Natural killer cell (primary cell): ENCODE data around the gene CDSN. TPM values are rescaled to one million over a fixed set of nuclear protein-coding genes. Genes with fewer than 3 reads are reported as not detected.
A peak's percentile ranks its signal among the peaks of the same experiment; 100 is the strongest.

Source experiments
- ATAC-seq, 3 donors: fragments of 150-1000 bp in 2 of 3; fragments of 200-7000 bp in 1 of 3; cut with Tn5 transposase; 1 replicate in 1 of 3; 2 replicates in 2 of 3; pipeline ENCODE4 v1.10.0; 2021; ENCODE audit warnings: mild to moderate bottlenecking in 2 of 3, moderate library complexity in 2 of 3
- DNase-seq, 2 donors: peaks; one replicate each; pipeline versions ENCODE4 v3.0.0 to v3.0.0-alpha.2; 2013 to 2021; ENCODE audit warnings: mixed read lengths in 1 of 2
- H3K27ac ChIP-seq: one replicate; pipeline ENCODE4 v1.5.1; 2013; ENCODE audit warnings: mild to moderate bottlenecking, low read length
- H3K27me3 ChIP-seq: one replicate; pipeline ENCODE4 v1.6.1; 2013; ENCODE audit warnings: low read length; ENCODE audit not compliant: control insufficient read depth, insufficient read depth
- H3K36me3 ChIP-seq: one replicate; pipeline ENCODE4 v1.6.1; 2013; ENCODE audit warnings: low read length; ENCODE audit not compliant: control insufficient read depth, insufficient read depth
- H3K4me1 ChIP-seq: one replicate; pipeline ENCODE4 v1.6.1; 2013; ENCODE audit warnings: low read length; ENCODE audit not compliant: control insufficient read depth, insufficient read depth
- H3K4me3 ChIP-seq: one replicate; pipeline ENCODE4 v1.5.1; 2013; ENCODE audit warnings: low read length
- H3K9me3 ChIP-seq: one replicate; pipeline ENCODE4 v1.6.1; 2013; ENCODE audit warnings: low read length; ENCODE audit not compliant: control insufficient read depth, insufficient read depth
- H3K27ac Mint-ChIP-seq, 2 donors: one replicate each; pipeline ENCODE4 v1.8.0; 2022; ENCODE audit warnings: mild to moderate bottlenecking in 2 of 2, mixed read lengths in 2 of 2, moderate library complexity in 1 of 2
- H3K27me3 Mint-ChIP-seq, 2 donors: one replicate each; pipeline ENCODE4 v1.8.0; 2022; ENCODE audit warnings: low read depth in 2 of 2, mixed read lengths in 2 of 2
- H3K36me3 Mint-ChIP-seq: one replicate; pipeline ENCODE4 v1.8.0; 2022; ENCODE audit warnings: mixed read lengths
- H3K4me1 Mint-ChIP-seq, 2 donors: one replicate each; pipeline ENCODE4 v1.8.0; 2022; ENCODE audit warnings: mixed read lengths in 2 of 2
- H3K4me3 Mint-ChIP-seq: one replicate; pipeline ENCODE4 v1.8.0; 2022; ENCODE audit warnings: mild to moderate bottlenecking, moderate library complexity, mixed read lengths
- H3K9me3 Mint-ChIP-seq, 2 donors: one replicate each; pipeline ENCODE4 v1.8.0; 2022; ENCODE audit warnings: mixed read lengths in 2 of 2
- WGBS: methylation state at CpG from one replicate; pipeline ENCODE4 v1.1.7; 2013; ENCODE audit warnings: missing lambda C conversion rate; ENCODE audit not compliant: insufficient coverage; 5-methylcytosine and 5-hydroxymethylcytosine counted together
- intact Hi-C: fragments of 100-400 bp; cut with micrococcal nuclease; formaldehyde crosslinking; loops from one replicate; pipeline ENCODE4 v1.14.2; 2022
- total RNA-seq, 4 donors: library from RNA; stranded (reverse); fragments of 120-200 nt in 1 of 4; gene quantifications; one replicate each; pipeline versions ENCODE4 v1.2.3 to v1.2.4, GENCODE V29; 2013 to 2022
- TF ChIP-seq, protein P1 (sequence below): fragments of 200-600 bp; IDR thresholded peaks from one replicate; pipeline ENCODE4 v1.8.0; 2022; ENCODE audit warnings: antibody characterized with exemption

CDSN gene
- total RNA-seq, 3 donors from 2014 or later (not counting 1 experiment from before 2014, with no cell fraction given), result not detected

DNA sequence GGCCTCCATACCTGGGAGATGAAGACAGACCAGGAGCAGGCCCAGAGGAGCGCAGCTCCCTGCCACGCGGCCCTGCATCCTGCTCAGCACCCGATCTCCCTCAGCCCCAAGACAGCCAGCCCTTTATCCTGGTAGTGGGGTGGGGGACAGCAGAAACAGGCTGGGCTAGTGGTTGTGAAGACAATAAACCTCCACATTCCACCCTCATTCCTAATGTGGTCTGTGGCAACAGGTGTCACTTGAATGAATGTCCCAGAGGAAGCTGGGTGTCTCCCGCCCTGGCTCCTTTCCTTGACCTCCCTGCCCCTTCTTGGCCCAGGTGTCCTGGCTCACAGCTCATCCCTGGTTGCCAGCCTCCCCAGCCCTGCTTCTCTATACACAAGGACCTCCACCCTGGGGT is 7.8 kb downstream of the CDSN start, which contains the start of gene C6orf15:
C6orf15 (minus strand) TSS at position 98 of the 400 bp plus-strand sequence; CDS start at position 78, 20 bp downstream.
- Histone ChIP-seq H3K4me3 (no peak within 1 kb of the TSS), H3K36me3 (no peaks in the 10 kb centered on the region), H3K27ac (no peak within 1 kb of the TSS), H3K9me3 (no peaks in the 10 kb centered on the region), H3K27me3 (no peaks in the 10 kb centered on the region), H3K4me1 (no peaks in the 10 kb centered on the region)
- Mint-ChIP-seq H3K27ac (peak within 1 kb of the TSS in 1 of 2 donors; percentile 15), H3K4me3 (no peak within 1 kb of the TSS), H3K27me3 (peaks cover 23 to 47% of the 10 kb centered on the region in 2 donors), H3K4me1 (no peaks in the 10 kb centered on the region), H3K36me3 (no peaks in the 10 kb centered on the region), H3K9me3 (no peaks in the 10 kb centered on the region)
- no peak for ATAC-seq
- DNase-seq, result no peak
- TF ChIP-seq, protein P1, sequence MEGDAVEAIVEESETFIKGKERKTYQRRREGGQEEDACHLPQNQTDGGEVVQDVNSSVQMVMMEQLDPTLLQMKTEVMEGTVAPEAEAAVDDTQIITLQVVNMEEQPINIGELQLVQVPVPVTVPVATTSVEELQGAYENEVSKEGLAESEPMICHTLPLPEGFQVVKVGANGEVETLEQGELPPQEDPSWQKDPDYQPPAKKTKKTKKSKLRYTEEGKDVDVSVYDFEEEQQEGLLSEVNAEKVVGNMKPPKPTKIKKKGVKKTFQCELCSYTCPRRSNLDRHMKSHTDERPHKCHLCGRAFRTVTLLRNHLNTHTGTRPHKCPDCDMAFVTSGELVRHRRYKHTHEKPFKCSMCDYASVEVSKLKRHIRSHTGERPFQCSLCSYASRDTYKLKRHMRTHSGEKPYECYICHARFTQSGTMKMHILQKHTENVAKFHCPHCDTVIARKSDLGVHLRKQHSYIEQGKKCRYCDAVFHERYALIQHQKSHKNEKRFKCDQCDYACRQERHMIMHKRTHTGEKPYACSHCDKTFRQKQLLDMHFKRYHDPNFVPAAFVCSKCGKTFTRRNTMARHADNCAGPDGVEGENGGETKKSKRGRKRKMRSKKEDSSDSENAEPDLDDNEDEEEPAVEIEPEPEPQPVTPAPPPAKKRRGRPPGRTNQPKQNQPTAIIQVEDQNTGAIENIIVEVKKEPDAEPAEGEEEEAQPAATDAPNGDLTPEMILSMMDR, result no peak
- intact Hi-C loops, result no loop called here
- WGBS, result 80% methylated on average over 4 of the region's 5 CpGs

DNA sequence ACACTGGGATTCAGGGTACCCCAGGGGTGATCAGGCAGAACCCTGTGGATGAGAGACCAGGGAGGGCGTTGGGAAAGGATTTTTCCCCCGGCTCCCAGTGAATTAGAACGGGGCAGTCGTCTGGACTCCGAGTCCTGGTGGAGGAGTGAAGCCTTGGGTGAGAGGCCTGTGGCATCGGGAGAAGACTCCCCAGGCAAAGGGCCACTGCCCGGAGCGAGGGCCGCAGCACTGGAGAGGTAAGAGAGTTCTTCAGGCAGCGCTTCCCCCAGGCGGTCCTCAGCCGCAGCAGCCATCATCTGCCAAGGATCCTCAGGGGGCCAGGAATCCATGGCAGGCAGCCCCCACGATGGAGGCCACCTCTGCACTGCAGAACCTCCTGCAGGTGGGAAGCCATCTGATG is 8.5 kb downstream of the CDSN start:
- Mint-ChIP-seq H3K27me3 (peaks cover 21 to 45% of the 10 kb centered on the region in 2 donors), H3K9me3 (no peaks in the 10 kb centered on the region), H3K27ac (no peak overlapping the region), H3K4me1 (no peaks in the 10 kb centered on the region), H3K4me3 (no peak overlapping the region), H3K36me3 (no peaks in the 10 kb centered on the region)
- no peaks in the 10 kb centered on the region for H3K36me3 ChIP-seq
- intact Hi-C loops, result no loop called here
- DNase-seq, result no peak
- ATAC-seq, result no peak
- no peaks in the 10 kb centered on the region for H3K4me1 ChIP-seq
- no peaks in the 10 kb centered on the region for H3K27me3 ChIP-seq
- TF ChIP-seq, protein P1, result no peak
- no peak overlapping the region for H3K27ac ChIP-seq
- H3K4me3 ChIP-seq, result no peak overlapping the region
- 90% methylated on average over 13 of the region's 13 CpGs for WGBS
- H3K9me3 ChIP-seq, result no peaks in the 10 kb centered on the region

DNA sequence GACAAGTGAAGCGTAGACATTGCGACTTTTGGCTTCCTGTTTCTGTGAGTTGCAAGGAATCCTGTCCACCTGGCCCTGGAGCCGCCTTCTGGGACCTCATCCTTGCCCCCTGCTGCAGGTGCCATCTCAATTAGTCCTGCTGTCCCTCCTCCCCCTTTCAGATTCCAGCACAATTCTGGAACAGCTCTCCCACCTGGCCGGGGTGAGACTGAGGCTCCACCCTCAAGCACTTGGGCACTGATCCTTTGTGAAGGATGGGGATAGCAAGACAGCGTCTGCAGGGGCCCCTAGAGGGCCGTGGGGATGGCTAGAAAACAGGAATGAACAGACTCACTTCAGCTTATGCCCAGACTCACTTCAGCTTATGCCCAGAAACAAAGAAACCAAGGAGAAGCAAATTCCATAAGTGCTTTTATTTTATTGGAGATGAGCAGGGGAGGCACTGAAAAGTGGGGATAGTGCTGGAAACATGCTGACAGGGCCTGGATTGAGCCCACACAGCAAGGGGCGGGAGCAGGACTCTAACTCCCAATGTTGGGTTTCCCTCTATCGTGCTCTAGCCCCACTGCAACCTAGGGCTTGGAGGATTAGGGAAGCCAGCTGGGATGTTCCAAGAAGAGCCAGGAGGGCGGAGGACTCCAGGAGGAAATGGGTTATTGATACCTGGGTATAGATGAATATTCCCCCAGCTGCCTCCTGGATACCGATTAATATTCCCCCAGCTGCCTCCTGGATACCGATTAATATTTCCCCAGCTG is 9.2 kb downstream of the CDSN start:
- no peak overlapping the region for H3K4me3 Mint-ChIP-seq
- no peak overlapping the region for H3K4me3 ChIP-seq
- no peaks in the 10 kb centered on the region for H3K36me3 Mint-ChIP-seq
- H3K36me3 ChIP-seq, result no peaks in the 10 kb centered on the region
- DNase-seq (no peak), ATAC-seq (no peak)
- no peak overlapping the region for H3K27ac ChIP-seq
- intact Hi-C loops, result no loop called here
- no peaks in the 10 kb centered on the region for H3K4me1 ChIP-seq
- WGBS, result 85% methylated on average over 10 of the region's 11 CpGs
- H3K27me3 Mint-ChIP-seq, result peaks cover 19 to 38% of the 10 kb centered on the region in 2 donors
- H3K9me3 Mint-ChIP-seq, result no peaks in the 10 kb centered on the region
- no peaks in the 10 kb centered on the region for H3K4me1 Mint-ChIP-seq
- no peaks in the 10 kb centered on the region for H3K27me3 ChIP-seq
- H3K9me3 ChIP-seq, result no peaks in the 10 kb centered on the region
- TF ChIP-seq, protein P1, result no peak
- no peak overlapping the region for H3K27ac Mint-ChIP-seq
